Measurements from ENCODE around the gene KIAA0513. TPM values are rescaled to one million over a fixed set of nuclear protein-coding genes. Genes with fewer than 3 reads are reported as not detected.
A peak's percentile ranks its signal among the peaks of the same experiment; 100 is the strongest.

Gene KIAA0513
- total RNA-seq, 2 donors from 2014 or later = 14.7 to 15.8 TPM

DNA sequence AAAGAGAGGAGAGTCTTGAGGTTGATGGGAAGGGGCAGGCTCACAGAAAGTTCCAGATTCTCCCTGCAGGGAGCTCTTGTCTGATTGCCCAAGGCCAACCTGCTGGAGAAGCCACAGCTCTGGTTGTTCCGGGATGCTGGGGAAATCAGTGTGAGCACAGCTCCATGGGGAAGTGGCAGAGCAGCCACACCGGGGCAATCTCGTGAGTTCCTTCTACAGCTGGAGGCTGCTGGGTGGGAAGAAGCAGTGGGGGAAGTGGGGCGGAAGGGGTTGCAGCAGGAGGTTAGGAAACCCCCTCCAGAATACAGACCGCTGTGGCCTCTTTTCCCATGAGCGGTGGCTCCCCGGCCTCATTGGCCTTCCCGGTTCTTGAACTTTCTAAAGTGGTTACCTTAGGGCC lies 34.0 kb downstream of the KIAA0513 start:
- DNase-seq (ENCODE audit: low spot score) = peak; percentile 87
- intact Hi-C loops (cut with DNase I) = no loop called here

DNA sequence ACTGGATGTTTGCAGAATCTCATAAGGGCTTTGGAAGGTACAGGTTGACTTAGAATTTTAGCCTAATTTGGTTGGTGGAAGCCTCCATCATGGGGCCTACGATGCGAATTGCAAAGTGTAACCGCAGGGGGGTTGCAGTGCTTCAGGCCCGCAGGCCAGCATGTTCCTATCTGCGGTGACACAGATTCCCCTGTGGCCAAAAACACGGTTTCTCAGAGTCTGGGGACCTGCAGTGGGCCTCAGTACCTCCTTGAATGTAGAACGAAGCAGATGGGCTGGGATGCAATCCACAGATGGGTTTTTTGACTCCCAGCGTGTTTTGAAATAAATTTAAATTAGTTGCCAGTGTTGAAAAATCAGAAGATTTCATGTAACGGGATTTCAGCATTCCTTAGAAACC lies 34.7 kb downstream of the KIAA0513 start:
- no peak for DNase-seq (ENCODE audit: low spot score)
- intact Hi-C loops (cut with DNase I) = no loop called here

DNA sequence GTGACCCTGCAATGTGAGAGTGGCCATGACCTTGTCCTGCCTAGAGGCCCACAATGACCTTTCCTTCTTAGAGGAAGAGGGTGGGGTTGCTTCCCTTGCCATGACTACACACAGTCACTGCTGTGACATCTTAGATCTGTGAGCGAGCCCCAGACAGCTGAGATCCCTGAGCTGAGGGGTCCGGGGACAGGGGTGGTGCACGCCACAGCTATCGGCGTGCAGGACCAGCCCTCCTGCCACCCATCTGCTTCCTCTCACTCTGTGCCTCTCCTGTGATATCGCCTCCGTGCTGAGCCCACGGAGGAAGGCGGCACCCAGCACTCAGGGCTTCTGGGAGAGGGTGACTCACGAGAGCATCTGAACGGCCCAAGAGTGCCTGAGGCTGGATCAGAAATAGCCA lies 35.2 kb downstream of the KIAA0513 start:
- DNase-seq (ENCODE audit: low spot score) = no peak
- intact Hi-C loops (cut with DNase I) = no loop called here

DNA sequence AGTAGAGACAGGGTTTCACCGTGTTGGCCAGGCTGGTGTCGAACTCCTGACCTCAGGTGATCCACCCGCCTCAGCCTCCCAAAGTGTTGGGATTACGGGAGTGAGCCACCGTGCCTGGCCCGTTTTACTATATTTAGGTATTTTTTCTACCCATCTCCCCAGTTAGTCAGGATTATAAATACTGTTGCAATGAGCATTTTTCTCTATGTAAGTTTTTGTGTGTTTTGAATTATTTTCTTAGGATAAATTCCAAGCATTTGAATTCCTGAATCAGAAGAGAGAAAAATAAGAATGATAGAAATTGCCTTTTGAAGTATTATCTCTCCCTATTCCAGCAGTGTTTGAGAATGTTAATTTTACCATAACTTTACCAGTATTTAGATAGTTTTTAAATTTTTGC lies 36.6 kb downstream of the KIAA0513 start:
- DNase-seq (ENCODE audit: low spot score) = no peak
- intact Hi-C loops (cut with DNase I) = no loop called here

DNA sequence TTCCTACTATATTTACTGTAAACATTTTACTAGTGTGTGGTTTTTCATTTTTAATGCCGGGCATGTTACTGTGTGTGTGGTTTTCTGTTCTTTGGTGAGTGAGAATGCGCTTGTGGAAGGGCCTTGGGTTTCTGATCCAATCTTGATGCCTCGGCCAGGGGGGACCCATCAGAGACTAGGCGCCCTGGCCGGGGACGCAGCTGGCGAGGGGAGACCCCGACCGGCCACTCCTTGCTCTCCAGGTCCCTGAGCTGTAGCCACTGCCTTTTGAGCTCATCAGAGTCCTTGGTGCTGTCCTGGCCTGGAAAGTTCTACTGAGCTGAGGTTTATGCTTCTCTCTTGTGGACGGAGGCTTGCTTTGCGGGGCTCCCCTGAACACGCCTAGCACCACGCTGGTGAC lies 37.5 kb downstream of the KIAA0513 start:
- DNase-seq (ENCODE audit: low spot score) = no peak
- intact Hi-C loops (cut with DNase I) = no loop called here

GRCh38 chr16:85066346-85066885 lies 38.8 kb downstream of the KIAA0513 start:
- intact Hi-C loops (cut with DNase I) = no loop called here
- no peak for DNase-seq (ENCODE audit: low spot score)

GRCh38 chr16:85067024-85067423 lies 39.4 kb downstream of the KIAA0513 start:
- no peak for DNase-seq (ENCODE audit: low spot score)
- intact Hi-C loops (cut with DNase I) = no loop called here

- intact Hi-C loops (cut with DNase I) = no loop called here
- DNase-seq (ENCODE audit: low spot score) = no peak
These were observed 39.8 kb downstream of the KIAA0513 start for GRCh38 chr16:85067426-85067825.

GRCh38 chr16:85068746-85069145 lies 41.2 kb downstream of the KIAA0513 start:
- intact Hi-C loops (cut with DNase I) = no loop called here
- no peak for DNase-seq (ENCODE audit: low spot score)

GRCh38 chr16:85069171-85069570 lies 41.6 kb downstream of the KIAA0513 start:
- intact Hi-C loops (cut with DNase I) = no loop called here
- no peak for DNase-seq (ENCODE audit: low spot score)

- DNase-seq (ENCODE audit: low spot score) = no peak
- intact Hi-C loops (cut with DNase I) = no loop called here
These were observed 44.7 kb downstream of the KIAA0513 start for GRCh38 chr16:85072076-85072860.

GRCh38 chr16:85072947-85073346 lies 45.4 kb downstream of the KIAA0513 start:
- intact Hi-C loops (cut with DNase I) = no loop called here

GRCh38 chr16:85074225-85074914 lies 46.8 kb downstream of the KIAA0513 start:
- intact Hi-C loops (cut with DNase I) = no loop called here

More at GRCh38 chr16:85072947-85073346, 45.4 kb downstream of the KIAA0513 start:
- no peak for DNase-seq (ENCODE audit: low spot score)

DNA sequence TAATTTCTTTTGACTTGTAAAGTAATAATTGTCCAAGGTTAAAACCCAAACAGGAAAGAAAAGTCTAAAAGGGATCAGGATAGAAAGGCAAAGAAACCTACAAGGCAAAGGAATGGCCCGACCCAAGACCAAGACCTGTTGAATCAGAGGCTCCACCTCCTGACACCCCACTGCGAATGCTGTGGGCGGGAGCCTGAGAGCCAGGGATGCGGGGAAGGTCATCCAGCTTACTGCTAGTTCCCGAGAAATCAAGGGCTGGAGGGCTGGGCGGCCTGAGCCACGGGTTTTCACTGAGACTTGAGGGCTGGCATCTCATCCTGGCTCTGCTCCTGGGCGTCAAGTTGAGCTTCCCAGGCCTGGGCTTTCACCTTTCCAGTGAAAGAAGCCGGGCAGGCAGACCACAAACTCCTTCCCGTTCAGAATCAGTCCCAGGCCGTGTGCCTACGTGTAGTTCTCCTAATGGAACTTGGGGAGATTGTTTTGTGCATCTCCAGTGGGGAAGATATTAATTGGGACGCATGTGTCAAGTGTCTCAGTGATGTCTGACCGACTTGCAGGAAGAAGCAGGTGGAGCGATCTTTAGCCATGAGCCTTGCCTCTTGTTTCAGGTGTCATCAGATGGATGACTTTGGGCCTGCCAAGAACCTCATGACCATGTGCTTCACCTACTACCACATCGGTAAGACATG lies 47.8 kb downstream of the KIAA0513 start:
- no peak for DNase-seq (ENCODE audit: low spot score)
- intact Hi-C loops (cut with DNase I) = no loop called here

More at GRCh38 chr16:85074225-85074914, 46.8 kb downstream of the KIAA0513 start:
- no peak for DNase-seq (ENCODE audit: low spot score)

DNA sequence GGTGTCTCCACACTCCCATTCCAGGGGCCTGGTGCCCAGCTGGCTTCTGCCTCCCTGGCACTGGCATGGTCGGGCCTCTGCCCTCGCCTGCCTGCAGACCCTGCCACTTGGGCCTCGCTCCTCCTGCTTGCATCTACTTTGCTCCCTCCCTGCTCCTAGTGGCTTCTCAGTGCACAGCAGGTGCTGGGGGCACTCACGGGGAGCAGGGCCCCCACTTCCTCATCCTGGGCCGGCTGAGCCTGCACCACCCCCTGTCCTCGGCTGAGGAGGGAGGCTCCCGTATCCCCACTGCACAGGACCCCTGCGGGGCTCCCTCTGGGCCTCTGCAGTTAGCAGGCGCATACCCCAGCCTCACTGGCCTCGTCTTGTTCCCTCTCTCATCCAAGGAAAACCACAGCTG lies 49.4 kb downstream of the KIAA0513 start:
- intact Hi-C loops (cut with DNase I) = no loop called here
- no peak for DNase-seq (ENCODE audit: low spot score)

- intact Hi-C loops (cut with DNase I) = no loop called here
- DNase-seq (ENCODE audit: low spot score) = no peak
These were observed 50.1 kb downstream of the KIAA0513 start for GRCh38 chr16:85077576-85078125.

DNA sequence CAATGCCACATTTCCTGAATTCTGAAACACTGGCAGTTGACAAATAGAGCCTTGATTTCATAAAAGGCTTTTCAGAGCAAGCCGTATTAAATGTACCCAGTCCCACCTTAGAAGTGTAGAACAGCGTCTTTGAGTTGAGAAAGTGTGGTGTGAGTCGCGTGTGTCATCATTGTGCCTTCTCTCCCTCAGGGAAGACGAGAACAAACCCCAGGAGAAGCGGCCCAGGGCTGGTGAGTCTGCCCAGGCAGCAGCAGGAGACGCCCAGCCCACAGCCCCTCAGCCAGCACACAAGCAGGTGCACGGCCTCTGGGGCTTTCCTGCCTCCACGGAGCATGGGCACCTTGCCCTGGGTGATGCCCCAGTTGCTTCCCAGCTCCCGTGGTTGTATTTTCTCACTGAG lies 50.6 kb downstream of the KIAA0513 start:
- DNase-seq (ENCODE audit: low spot score) = no peak
- intact Hi-C loops (cut with DNase I) = no loop called here

DNA sequence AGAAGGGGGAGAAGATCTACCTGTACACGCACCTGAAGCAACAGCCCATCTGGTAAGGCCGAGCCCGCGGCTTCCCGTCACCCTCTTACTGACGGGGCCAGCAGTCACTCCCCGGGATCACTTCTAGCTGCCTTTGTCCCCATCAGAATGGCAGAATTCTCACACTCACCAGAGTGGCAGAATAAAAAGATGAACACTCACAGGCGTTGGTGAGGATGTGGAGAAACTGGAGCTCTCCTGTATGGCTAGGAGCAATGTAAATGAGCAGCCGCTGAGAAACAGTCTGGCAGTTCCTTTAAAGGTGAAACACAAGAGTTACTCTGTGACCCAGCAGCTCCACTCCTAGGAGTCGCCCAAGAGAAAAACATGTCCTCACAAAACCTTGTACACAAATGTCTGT lies 51.4 kb downstream of the KIAA0513 start:
- intact Hi-C loops (cut with DNase I) = no loop called here
- DNase-seq (ENCODE audit: low spot score) = no peak

DNA sequence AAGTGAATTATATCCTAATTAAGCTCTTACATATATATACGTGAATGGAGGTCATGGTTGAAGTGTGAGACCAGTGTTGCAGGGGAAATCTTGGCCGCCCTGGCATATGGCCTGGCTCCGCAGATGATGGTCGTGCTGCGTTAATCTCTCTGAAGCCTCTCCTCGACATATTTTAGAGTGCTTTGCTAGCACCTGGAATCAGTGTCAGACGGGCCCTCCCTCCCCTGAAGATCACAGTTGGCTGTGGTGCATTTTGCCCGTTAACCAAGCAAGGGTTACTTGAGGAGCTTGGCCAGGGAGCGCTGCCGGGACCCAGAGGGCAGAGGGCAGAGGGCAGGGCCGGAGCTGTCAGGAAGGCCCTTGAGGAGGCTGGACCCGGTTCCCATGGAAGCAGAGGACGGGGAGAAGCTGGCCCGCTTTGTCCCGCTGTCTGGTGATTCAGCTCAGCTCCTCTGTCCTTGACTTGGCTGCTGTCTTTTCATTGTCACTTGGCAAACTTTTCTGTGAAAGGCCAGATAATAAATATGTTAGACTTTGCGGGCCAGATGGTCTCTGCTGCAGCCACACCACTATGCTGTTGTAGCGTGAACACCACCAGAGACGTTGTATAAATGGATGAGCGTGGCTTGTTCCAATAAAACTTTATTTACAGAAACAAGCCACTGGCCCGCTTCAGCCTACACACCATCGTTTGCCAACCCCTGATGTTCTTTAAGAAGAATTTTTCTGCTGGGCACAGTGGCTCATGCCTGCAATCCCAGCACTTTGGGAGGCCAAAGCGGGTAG lies 52.4 kb downstream of the KIAA0513 start:
- intact Hi-C loops (cut with DNase I) = no loop called here
- no peak for DNase-seq (ENCODE audit: low spot score)
